Sigmoid colon (tissue), 7 donors: ENCODE measurements around the gene CCDC71. TPM values are rescaled to one million over a fixed set of nuclear protein-coding genes. Genes with fewer than 3 reads are reported as not detected.

Experiments used
- DNase-seq: peaks from one replicate; pipeline ENCODE4 v3.0.0-alpha.2; 2019
- H3K27ac ChIP-seq, 4 donors: fragments of 200-600 bp; sonication (generic); one replicate each; pipeline ENCODE4 v1.5.1; 2016 to 2019; ENCODE audit warnings: mild to moderate bottlenecking in 1 of 4
- H3K27me3 ChIP-seq, 3 donors: fragments of 200-600 bp; sonication (generic); one replicate each; pipeline ENCODE4 v1.5.1; 2019; ENCODE audit warnings: mild to moderate bottlenecking in 1 of 3
- H3K36me3 ChIP-seq, 4 donors: fragments of 200-600 bp; sonication (generic); one replicate each; pipeline ENCODE4 v1.5.1; 2016 to 2019
- H3K4me1 ChIP-seq, 4 donors: fragments of 200-600 bp; sonication (generic); one replicate each; pipeline ENCODE4 v1.5.1; 2017 to 2019
- H3K4me3 ChIP-seq, 4 donors: fragments of 200-600 bp; sonication (generic); one replicate each; pipeline ENCODE4 v1.5.1; 2017 to 2019; ENCODE audit warnings: mild to moderate bottlenecking in 2 of 4, moderate library complexity in 1 of 4
- H3K9me3 ChIP-seq, 4 donors: fragments of 200-600 bp in 3 of 4; sonication (generic) in 3 of 4; one replicate each; pipeline versions ENCODE4 v1.5.1 to v1.6.1; 2013 to 2019
- EP300 ChIP-seq, 4 donors: sonication (generic); formaldehyde crosslinking; IDR thresholded peaks; one replicate each; pipeline ENCODE4 v1.6.1; 2017; ENCODE audit warnings: antibody characterized with exemption in 4 of 4
- POLR2A ChIP-seq, 2 donors: fragments of 450-650 bp; IDR thresholded peaks; one replicate each; pipeline ENCODE4 v1.6.1; 2016; ENCODE audit warnings: antibody characterized with exemption in 2 of 2, mild to moderate bottlenecking in 2 of 2, moderate library complexity in 2 of 2
- POLR2AphosphoS5 ChIP-seq, 4 donors: sonication (generic); formaldehyde crosslinking; IDR thresholded peaks; one replicate each; pipeline ENCODE4 v1.6.1; 2017; ENCODE audit warnings: antibody characterized with exemption in 4 of 4
- WGBS, 2 donors: extraction: QIAGEN DNeasy Blood & Tissue Kit; methylation state at CpG; one replicate each; pipeline ENCODE4 v1.1.7; 2013; 5-methylcytosine and 5-hydroxymethylcytosine counted together
- intact Hi-C: fragments of 100-400 bp; cut with DNase I; formaldehyde crosslinking; loops from one replicate; pipeline ENCODE4 v1.15.1; 2023
- polyA plus RNA-seq, 3 donors: library from polyadenylated mRNA; stranded (reverse); fragments of 200-250 nt; gene quantifications; one replicate each; pipeline ENCODE4 v1.2.3, GENCODE V29; 2013
- total RNA-seq, 4 donors: library from RNA; depleted of rRNA; stranded (reverse); fragments of >200 nt; gene quantifications; one replicate each; pipeline ENCODE4 v1.1.0, GENCODE V29; 2016
- TF ChIP-seq, protein P1 (sequence below), 4 experiments: fragments of 450-650 bp in 3 of 4; fragments of 200-600 bp in 1 of 4; IDR thresholded peaks; one replicate each; pipeline ENCODE4 v1.5.1; 2016 to 2019; ENCODE audit warnings: antibody characterized with exemption in 4 of 4, mild to moderate bottlenecking in 3 of 4, moderate library complexity in 2 of 4
- donor health status: healthy with polysubstance abuse.
- donor health status: Bipolar disorder and iron deficiency.
- donor health status: healthy.

CCDC71 gene
- total and polyA plus RNA-seq, 7 donors: 12.5 to 27.3 (median 15.6) TPM

DNA sequence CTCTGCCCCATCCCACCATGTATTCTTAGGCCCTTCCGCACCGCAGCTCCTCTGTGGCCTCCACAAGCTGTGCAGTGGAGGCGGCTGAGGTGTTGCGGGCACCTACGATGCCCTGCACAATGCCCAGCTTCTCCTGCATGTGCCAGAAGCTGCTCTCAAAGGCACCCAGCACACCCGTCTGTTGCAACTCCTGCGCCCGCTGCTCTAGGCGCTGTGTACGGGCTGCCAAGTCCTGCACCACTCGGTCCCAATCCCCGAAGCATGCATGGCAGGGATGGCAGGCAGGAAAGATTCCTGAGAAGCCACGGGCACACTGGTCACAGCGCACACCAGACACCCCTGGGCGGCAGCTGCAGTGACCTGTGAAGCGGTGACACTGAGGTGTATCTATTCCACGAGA, 42.4 kb downstream of the CCDC71 start:
- intact Hi-C loops: no loop called here
- H3K9me3 ChIP-seq: no peaks in the 10 kb centered on the region
- 95 to 96% methylated on average over 17 of the region's 17 CpGs for WGBS, 2 donors
- TF ChIP-seq POLR2A (IDR thresholded peaks at IDR 0.05) (no peak), EP300 (IDR thresholded peaks at IDR 0.05) (no peak)
- TF ChIP-seq, protein P1, sequence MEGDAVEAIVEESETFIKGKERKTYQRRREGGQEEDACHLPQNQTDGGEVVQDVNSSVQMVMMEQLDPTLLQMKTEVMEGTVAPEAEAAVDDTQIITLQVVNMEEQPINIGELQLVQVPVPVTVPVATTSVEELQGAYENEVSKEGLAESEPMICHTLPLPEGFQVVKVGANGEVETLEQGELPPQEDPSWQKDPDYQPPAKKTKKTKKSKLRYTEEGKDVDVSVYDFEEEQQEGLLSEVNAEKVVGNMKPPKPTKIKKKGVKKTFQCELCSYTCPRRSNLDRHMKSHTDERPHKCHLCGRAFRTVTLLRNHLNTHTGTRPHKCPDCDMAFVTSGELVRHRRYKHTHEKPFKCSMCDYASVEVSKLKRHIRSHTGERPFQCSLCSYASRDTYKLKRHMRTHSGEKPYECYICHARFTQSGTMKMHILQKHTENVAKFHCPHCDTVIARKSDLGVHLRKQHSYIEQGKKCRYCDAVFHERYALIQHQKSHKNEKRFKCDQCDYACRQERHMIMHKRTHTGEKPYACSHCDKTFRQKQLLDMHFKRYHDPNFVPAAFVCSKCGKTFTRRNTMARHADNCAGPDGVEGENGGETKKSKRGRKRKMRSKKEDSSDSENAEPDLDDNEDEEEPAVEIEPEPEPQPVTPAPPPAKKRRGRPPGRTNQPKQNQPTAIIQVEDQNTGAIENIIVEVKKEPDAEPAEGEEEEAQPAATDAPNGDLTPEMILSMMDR (IDR thresholded peaks at IDR 0.05): no peak
- H3K27me3 ChIP-seq: no peaks in the 10 kb centered on the region
- H3K36me3 ChIP-seq: peaks cover 53 to 80% (median 56%) of the 10 kb centered on the region in 4 donors
- peaks cover 0 to 23% (median 19%) of the 10 kb centered on the region in 4 donors for H3K4me1 ChIP-seq
- no peak overlapping the region for H3K27ac ChIP-seq
- H3K4me3 ChIP-seq: no peak overlapping the region
- DNase-seq: no peak

DNA sequence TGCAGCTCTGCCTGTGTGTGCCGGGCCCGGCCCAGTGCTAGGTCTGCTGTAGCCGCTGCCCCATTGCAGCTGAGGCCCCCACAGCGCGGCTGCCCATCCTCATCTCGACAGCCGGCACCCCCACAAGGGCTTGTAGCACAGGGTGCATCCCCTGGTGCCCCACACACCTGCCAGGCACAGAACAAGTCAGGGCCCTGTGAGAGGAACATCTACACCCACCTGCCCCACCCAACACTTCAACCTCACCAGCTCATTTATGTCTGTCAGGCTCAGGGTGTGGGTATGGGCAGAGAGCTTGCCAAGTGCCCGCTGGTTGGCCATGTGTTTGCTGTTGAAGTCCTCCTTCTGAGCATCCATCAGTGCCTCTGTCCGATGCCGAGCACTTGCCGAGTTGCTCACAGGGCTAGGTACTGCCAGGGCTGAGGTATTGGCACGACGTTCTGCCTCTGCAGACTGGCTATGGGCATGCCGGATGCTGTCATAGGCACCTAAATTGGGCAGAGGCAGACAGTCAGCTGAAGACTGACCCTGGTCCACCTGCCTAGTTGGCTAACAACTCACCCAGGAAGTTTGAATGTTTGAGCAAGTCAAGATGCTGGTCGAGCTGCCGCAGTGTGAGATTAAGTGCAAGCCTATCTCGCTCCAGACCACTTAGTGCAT, 43.1 kb downstream of the CCDC71 start:
- no peak overlapping the region for H3K4me3 ChIP-seq
- TF ChIP-seq POLR2A (IDR thresholded peaks at IDR 0.05) (no peak), POLR2AphosphoS5 (IDR thresholded peaks at IDR 0.05) (no peak)
- TF ChIP-seq, protein P1 (IDR thresholded peaks at IDR 0.05): no peak
- WGBS, 2 donors: 93% methylated on average over 17 of the region's 17 CpGs
- no peak overlapping the region for H3K27ac ChIP-seq
- peaks cover 53 to 80% (median 61%) of the 10 kb centered on the region in 4 donors for H3K36me3 ChIP-seq
- DNase-seq: no peak
- H3K27me3 ChIP-seq: no peaks in the 10 kb centered on the region
- intact Hi-C loops: no loop called here
- H3K9me3 ChIP-seq: no peaks in the 10 kb centered on the region
- H3K4me1 ChIP-seq: peaks cover 0 to 27% (median 23%) of the 10 kb centered on the region in 4 donors

DNA sequence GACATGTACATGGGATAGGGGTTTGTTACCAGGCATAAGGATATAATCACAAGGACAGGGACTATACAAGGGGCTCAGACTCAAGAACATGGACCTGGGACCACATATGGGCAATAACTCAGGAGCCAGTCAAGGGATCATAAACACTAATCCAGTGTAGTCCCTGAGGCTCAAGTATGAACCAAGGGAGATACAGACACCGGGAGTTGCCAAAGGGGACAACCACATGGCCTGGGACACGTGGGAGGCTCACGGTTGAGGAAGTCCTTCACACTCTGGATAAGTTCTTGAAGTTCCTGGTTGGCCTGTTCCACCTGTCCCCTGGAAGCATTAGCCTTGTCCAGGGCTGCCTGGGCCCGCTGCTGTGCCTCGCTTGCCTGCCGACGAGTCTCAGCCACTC, 43.7 kb downstream of the CCDC71 start:
- WGBS, 2 donors: 91 to 94% methylated on average over 7 of the region's 7 CpGs
- H3K36me3 ChIP-seq: peaks cover 57 to 80% (median 66%) of the 10 kb centered on the region in 4 donors
- TF ChIP-seq EP300 (IDR thresholded peaks at IDR 0.05) (no peak), POLR2AphosphoS5 (IDR thresholded peaks at IDR 0.05) (no peak), POLR2A (IDR thresholded peaks at IDR 0.05) (no peak)
- TF ChIP-seq, protein P1 (IDR thresholded peaks at IDR 0.05): no peak
- DNase-seq: no peak
- no peak overlapping the region for H3K27ac ChIP-seq
- H3K4me1 ChIP-seq: peaks cover 0 to 29% (median 23%) of the 10 kb centered on the region in 4 donors
- no peak overlapping the region for H3K4me3 ChIP-seq
- H3K27me3 ChIP-seq: no peaks in the 10 kb centered on the region
- intact Hi-C loops: no loop called here
- H3K9me3 ChIP-seq: no peaks in the 10 kb centered on the region

DNA sequence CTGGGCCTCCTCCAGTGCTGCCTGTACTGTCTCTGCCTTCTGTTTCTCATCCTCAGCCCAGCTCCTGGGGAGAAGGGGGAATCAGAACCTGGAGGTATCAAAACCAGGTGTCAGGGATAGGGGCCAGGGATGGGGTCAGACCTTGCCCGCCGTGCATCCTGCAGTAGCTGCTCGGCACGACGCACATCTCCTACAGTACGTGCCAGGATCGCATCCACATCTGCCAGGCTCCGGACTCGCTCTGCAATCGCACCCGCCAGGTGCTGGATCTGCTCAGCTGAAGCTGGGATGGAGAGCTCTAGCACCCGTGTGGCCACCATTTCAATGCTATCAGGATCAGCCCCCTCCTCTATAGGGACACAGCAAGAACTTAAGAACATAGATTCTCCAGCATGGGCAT, 44.1 kb downstream of the CCDC71 start:
- H3K4me3 ChIP-seq: no peak overlapping the region
- H3K9me3 ChIP-seq: no peaks in the 10 kb centered on the region
- 97% methylated on average over 12 of the region's 12 CpGs for WGBS, 2 donors
- peak overlapping the region in 3 of 4 donors; percentile 93 to 98 (median 96) for H3K27ac ChIP-seq
- intact Hi-C loops: no loop called here
- H3K27me3 ChIP-seq: no peaks in the 10 kb centered on the region
- TF ChIP-seq, protein P1 (IDR thresholded peaks at IDR 0.05): no peak
- TF ChIP-seq POLR2AphosphoS5 (IDR thresholded peaks at IDR 0.05) (no peak), POLR2A (IDR thresholded peaks at IDR 0.05) (no peak), EP300 (IDR thresholded peaks at IDR 0.05) (no peak)
- no peak for DNase-seq
- peaks cover 61 to 80% (median 71%) of the 10 kb centered on the region in 4 donors for H3K36me3 ChIP-seq
- H3K4me1 ChIP-seq: peaks cover 0 to 30% (median 23%) of the 10 kb centered on the region in 4 donors
